GM10847 (cell line): ENCODE measurements around the gene DGKH.

Source experiments
- POLR2A ChIP-seq: IDR thresholded peaks from 2 replicates; pipeline ENCODE4 v1.6.1; 2011; ENCODE audit not compliant: insufficient read length; ENCODE audit errors: extremely low read depth

Gene DGKH

DNA sequence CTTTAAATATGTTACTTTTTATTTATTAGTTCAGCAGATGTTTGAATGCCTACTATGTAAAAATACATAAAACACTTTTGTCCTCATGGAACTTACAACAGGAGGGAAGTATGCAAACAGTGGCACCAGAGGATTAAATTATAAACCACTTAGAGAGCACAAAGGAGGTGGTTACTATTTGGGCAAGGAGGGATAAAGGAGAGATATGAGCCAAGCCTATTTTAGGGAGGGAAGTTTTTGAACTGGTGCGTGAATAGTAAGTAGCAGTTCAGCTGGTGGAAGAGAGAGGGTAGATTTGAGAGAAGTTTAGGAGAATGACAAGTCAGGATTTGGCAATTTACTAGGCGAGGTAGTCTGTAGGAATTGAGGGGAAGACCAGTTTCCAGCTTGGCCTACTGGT lies 232.1 kb downstream of the DGKH start:
- no peak for TF ChIP-seq POLR2A

DNA sequence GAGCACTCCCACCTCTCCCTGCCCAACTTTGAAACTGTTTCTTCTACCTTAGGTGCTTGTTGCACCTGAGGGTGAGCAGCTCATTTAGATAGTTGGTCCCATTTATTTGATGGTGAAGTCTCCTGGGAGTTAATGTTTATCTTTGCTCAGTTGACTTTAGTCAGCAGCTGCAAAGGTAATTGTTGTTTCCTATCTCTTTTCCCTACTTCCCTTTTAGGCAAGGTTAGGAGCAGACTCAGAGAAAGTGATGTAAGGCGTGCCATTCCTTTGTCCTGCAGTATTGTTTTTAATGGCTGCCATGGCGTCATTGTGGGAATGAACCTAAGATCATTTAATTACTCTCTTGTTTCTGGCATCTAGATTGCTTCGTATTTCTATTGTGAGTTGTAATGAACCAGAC lies 235.1 kb downstream of the DGKH start:
- no peak for TF ChIP-seq POLR2A

- TF ChIP-seq POLR2A = no peak
These were observed 235.6 kb downstream of the DGKH start for GRCh38 chr13:42284068-42284467.
